ENCODE results near the gene SPPL2A. TPM values are rescaled to one million over a fixed set of nuclear protein-coding genes. Genes with fewer than 3 reads are reported as not detected.

Gene SPPL2A
- total and polyA plus RNA-seq, 2 of the 13 experiments (the other 11 are each of a cell fraction or from before 2014, with no cell fraction given) = 80.5 to 105 TPM

DNA sequence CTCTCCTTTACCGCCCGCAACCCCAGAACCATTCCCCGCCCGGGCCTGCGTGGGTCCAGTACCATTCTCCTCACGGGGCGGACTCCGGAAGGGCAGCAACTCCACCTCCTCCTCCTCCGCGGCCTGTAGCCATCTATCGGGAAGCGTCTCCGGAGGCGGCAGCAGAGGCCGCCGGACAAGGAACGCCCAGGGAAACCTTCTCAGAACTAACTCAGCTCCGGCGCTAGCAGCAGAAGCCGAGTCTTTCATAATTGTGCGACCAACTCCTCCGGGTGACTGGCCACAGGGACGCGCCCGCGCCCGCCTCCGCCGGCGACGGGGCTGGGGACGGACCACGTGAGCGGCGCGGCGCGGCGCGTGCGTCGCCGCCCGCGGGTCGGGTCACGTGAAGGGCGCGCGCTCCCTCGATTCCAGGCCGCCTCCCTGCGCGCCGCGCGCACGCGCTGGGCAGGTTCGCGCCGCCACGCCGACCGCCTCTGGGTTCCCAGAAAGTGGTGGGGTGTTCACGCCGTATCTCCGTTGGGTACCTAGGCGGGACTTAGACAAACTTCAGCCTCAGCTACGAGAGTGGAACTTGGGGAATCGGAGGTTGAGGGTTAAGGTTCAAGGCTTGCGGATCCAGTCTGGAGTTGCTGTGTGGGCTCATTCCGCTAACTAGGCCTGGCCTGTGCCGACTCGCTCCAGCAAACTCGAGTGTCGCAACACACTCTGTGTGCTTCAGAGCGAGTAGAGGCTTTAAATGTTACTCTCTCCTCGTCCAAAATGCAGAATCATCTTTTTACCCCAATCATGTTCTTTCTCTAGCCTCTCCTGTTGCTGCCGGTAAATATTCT, 78.8 kb downstream of the SPPL2A start, which contains the start of gene TRPM7 (continued):
- peak; percentile 33; the same call in 1 of the 2 replicates for TF ChIP-seq KLF15 (CRISPR knock-in tag; IDR thresholded peaks at IDR 0.05; ENCODE audit: borderline replicate concordance)
- TF ChIP-seq ZFYVE20 (CRISPR knock-in tag; IDR thresholded peaks at IDR 0.05; ENCODE audit: borderline replicate concordance, low read depth) = peak; percentile 84; the same call in 1 of the 2 replicates
- no peak for TF ChIP-seq NFE2L1 (CRISPR knock-in tag; IDR thresholded peaks at IDR 0.05; ENCODE audit: borderline replicate concordance)
- no peak for TF ChIP-seq PPARG (CRISPR knock-in tag; conservative IDR thresholded peaks at IDR 0.05)
- no peak; the same call in 1 of the 2 replicates for TF ChIP-seq ZNF431 (CRISPR knock-in tag; IDR thresholded peaks at IDR 0.05; ENCODE audit: borderline replicate concordance, low read depth)
- TF ChIP-seq ZNF124 (CRISPR knock-in tag; IDR thresholded peaks at IDR 0.05) = no peak
- 0 out of 2 replicates have a peak, but pooled peaks have one; percentile 3 for TF ChIP-seq PITX1 (CRISPR knock-in tag; IDR thresholded peaks at IDR 0.05)
- TF ChIP-seq ZFP62 (CRISPR knock-in tag; IDR thresholded peaks at IDR 0.05) = no peak
- peak; percentile 86 for TF ChIP-seq ZBTB38 (CRISPR knock-in tag; IDR thresholded peaks at IDR 0.05)
- TF ChIP-seq ZMYM3 (CRISPR knock-in tag; IDR thresholded peaks at IDR 0.05) = 0 out of 2 replicates have a peak, but pooled peaks have one; percentile 27
- TF ChIP-seq JDP2 (CRISPR knock-in tag; IDR thresholded peaks at IDR 0.05; ENCODE audit: borderline replicate concordance) = no peak; the same call in 1 of the 2 replicates
- TF ChIP-seq POLR2AphosphoS5 (IDR thresholded peaks at IDR 0.05; ENCODE audit: low read depth, low read length) = peak; percentile 87
- no peak for TF ChIP-seq REPIN1 (CRISPR knock-in tag; IDR thresholded peaks at IDR 0.05; ENCODE audit: borderline replicate concordance, low read depth)
- TF ChIP-seq, protein P1, sequence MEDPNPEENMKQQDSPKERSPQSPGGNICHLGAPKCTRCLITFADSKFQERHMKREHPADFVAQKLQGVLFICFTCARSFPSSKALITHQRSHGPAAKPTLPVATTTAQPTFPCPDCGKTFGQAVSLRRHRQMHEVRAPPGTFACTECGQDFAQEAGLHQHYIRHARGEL (CRISPR knock-in tag; IDR thresholded peaks at IDR 0.05) = no peak
- TF ChIP-seq MED8 (CRISPR knock-in tag; IDR thresholded peaks at IDR 0.05; ENCODE audit: insufficient replicate concordance) = peak; percentile 58
- peak; percentile 74; the same call in 1 of the 2 replicates for TF ChIP-seq ZNF101 (CRISPR knock-in tag; IDR thresholded peaks at IDR 0.05; ENCODE audit: borderline replicate concordance, low read depth)
- TF ChIP-seq ZNF577 (CRISPR knock-in tag; IDR thresholded peaks at IDR 0.05; ENCODE audit: borderline replicate concordance, low read depth) = no peak
- TF ChIP-seq ZUFSP (CRISPR knock-in tag; IDR thresholded peaks at IDR 0.05; ENCODE audit: borderline replicate concordance) = no peak
- TF ChIP-seq MTF1 (CRISPR knock-in tag; IDR thresholded peaks at IDR 0.05) = no peak
- no peak for TF ChIP-seq CEBPZ (IDR thresholded peaks at IDR 0.05; ENCODE audit: low read length)
- TF ChIP-seq, protein P2, sequence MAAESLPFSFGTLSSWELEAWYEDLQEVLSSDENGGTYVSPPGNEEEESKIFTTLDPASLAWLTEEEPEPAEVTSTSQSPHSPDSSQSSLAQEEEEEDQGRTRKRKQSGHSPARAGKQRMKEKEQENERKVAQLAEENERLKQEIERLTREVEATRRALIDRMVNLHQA (CRISPR knock-in tag; IDR thresholded peaks at IDR 0.05) = no peak
- TF ChIP-seq, protein P3, sequence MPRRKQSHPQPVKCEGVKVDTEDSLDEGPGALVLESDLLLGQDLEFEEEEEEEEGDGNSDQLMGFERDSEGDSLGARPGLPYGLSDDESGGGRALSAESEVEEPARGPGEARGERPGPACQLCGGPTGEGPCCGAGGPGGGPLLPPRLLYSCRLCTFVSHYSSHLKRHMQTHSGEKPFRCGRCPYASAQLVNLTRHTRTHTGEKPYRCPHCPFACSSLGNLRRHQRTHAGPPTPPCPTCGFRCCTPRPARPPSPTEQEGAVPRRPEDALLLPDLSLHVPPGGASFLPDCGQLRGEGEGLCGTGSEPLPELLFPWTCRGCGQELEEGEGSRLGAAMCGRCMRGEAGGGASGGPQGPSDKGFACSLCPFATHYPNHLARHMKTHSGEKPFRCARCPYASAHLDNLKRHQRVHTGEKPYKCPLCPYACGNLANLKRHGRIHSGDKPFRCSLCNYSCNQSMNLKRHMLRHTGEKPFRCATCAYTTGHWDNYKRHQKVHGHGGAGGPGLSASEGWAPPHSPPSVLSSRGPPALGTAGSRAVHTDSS (CRISPR knock-in tag; conservative IDR thresholded peaks at IDR 0.05) = no peak

All from HepG2 (cell line).